Measurements from ENCODE around the gene PCYT2. TPM values are rescaled to one million over a fixed set of nuclear protein-coding genes. Genes with fewer than 3 reads are reported as not detected.

Gene PCYT2
- total and polyA plus RNA-seq, 10 of the 15 experiments (the other 5 are each of a cell fraction or from before 2014, with no cell fraction given) = 0.63 to 72.0 (median 45.0) TPM

DNA sequence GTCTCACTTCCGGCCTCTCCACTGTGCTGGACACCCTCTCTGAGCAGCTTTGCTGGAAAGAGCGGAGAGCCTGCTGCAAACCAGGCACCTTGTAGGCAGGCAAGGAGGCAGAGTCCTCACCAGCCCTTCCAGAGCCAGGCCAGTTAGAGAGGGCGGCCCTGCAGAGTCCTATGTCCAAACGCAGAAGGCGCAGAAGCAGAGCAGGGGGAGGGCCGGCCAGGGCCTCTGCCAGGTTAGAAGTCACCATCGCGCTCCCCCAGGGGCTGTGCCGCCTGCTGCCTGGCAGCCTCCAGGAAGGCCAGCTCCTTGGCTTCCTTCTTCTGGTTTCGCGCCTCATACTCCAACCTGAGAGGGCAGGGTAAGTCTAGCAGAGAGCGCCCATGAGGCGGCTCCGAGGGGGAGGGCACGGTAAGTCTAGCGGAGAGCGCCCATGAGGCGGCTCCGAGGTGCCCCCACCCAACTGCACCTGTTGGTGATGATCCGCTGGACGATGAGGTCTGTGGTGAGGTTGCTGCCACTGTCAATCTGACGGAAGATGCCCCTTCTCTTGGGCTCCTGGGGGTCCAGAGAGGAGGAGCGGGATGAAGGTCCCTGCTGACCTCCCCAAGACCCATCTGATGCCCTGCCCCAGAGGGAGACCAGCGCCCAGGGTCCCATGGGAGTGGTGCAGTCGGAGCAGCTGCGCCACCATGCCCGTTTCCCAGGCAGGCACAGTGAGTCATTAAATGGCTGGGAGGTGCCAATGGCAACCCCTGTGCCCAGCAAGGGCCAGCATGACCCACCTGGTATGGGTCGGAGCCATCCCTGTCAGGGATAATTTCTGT is 6.4 kb downstream of the PCYT2 start:
- no peaks in the 10 kb centered on the region for H3K4me1 ChIP-seq (ENCODE audit: control insufficient read depth, insufficient read depth, low read length)
- no peak overlapping the region for H3K4me3 ChIP-seq
- CTCF ChIA-PET = no interaction called here
- SMC1A ChIA-PET (ENCODE audit: uncharacterized antibody, unreplicated experiment) = no interaction called here
- no peaks in the 10 kb centered on the region for H3K9me3 ChIP-seq (replicated peaks; ENCODE audit: control insufficient read depth, insufficient read depth, low read length)
- no peak overlapping the region for H3K9ac ChIP-seq (ENCODE audit: control insufficient read depth, insufficient read depth, low read length)
- no TSS peak for BruUV-seq (replicated peaks)
- intact Hi-C loops (cut with micrococcal nuclease; ENCODE audit: unreplicated experiment) = no loop called here
- FAIRE-seq (no peak), DNase-seq (ENCODE audit: low read depth, low spot score) (no peak), ATAC-seq (no peak)
- 93% methylated on average over 24 of the region's 28 CpGs for WGBS (ENCODE audit: insufficient coverage, insufficient replicate concordance, low lambda C conversion rate, missing lambda C conversion rate)
- H3K36me3 ChIP-seq (ENCODE audit: control insufficient read depth in 2 of 2, insufficient read depth in 2 of 2, low read length in 1 of 2) = peaks cover 3 to 4% of the 10 kb centered on the region in 2 experiments; a peak in 3 of 4 replicates
- no peaks in the 10 kb centered on the region for H4K20me1 ChIP-seq (ENCODE audit: control insufficient read depth, insufficient read depth)
- in situ Hi-C loops (cut with MboI) = no loop called here
- H2AFZ ChIP-seq (ENCODE audit: control insufficient read depth, low read depth, low read length) = no peak overlapping the region
- POLR2A ChIA-PET = no interaction called here
- H3K4me2 ChIP-seq (ENCODE audit: control insufficient read depth, insufficient read depth) = no peak overlapping the region
- H3K27ac ChIP-seq (ENCODE audit: control insufficient read depth, insufficient read depth) = no peak overlapping the region
- no peaks in the 10 kb centered on the region; a peak in 1 of 4 replicates for H3K27me3 ChIP-seq (replicated peaks in 1 of 2; ENCODE audit: control insufficient read depth in 2 of 2, insufficient read depth in 2 of 2, low read length in 1 of 2)
- peaks cover 3% of the 10 kb centered on the region for H3K79me2 ChIP-seq (ENCODE audit: control insufficient read depth, insufficient read depth, low read length)
- RAD21 ChIA-PET (ENCODE audit: unreplicated experiment) = no interaction called here
- TF ChIP-seq FOXK2 (IDR thresholded peaks at IDR 0.05) = no peak
- TF ChIP-seq ZSCAN29 (IDR thresholded peaks at IDR 0.05) = no peak
- TF ChIP-seq CBX5 (IDR thresholded peaks at IDR 0.05; ENCODE audit: low read depth) = no peak
- TF ChIP-seq SMAD1 (IDR thresholded peaks at IDR 0.05; ENCODE audit: low read depth, partially characterized antibody) = no peak
- no peak for TF ChIP-seq RAD51 (IDR thresholded peaks at IDR 0.05)
- TF ChIP-seq, protein P1, sequence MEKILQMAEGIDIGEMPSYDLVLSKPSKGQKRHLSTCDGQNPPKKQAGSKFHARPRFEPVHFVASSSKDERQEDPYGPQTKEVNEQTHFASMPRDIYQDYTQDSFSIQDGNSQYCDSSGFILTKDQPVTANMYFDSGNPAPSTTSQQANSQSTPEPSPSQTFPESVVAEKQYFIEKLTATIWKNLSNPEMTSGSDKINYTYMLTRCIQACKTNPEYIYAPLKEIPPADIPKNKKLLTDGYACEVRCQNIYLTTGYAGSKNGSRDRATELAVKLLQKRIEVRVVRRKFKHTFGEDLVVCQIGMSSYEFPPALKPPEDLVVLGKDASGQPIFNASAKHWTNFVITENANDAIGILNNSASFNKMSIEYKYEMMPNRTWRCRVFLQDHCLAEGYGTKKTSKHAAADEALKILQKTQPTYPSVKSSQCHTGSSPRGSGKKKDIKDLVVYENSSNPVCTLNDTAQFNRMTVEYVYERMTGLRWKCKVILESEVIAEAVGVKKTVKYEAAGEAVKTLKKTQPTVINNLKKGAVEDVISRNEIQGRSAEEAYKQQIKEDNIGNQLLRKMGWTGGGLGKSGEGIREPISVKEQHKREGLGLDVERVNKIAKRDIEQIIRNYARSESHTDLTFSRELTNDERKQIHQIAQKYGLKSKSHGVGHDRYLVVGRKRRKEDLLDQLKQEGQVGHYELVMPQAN (conservative IDR thresholded peaks at IDR 0.05) = no peak
- TF ChIP-seq EZH2 (IDR thresholded peaks at IDR 0.05; ENCODE audit: borderline replicate concordance, control insufficient read depth, low read depth, low read length) = no peak
- TF ChIP-seq JUND (IDR thresholded peaks at IDR 0.05; ENCODE audit: low read depth, low read length) = no peak
- TF ChIP-seq, protein P2, sequence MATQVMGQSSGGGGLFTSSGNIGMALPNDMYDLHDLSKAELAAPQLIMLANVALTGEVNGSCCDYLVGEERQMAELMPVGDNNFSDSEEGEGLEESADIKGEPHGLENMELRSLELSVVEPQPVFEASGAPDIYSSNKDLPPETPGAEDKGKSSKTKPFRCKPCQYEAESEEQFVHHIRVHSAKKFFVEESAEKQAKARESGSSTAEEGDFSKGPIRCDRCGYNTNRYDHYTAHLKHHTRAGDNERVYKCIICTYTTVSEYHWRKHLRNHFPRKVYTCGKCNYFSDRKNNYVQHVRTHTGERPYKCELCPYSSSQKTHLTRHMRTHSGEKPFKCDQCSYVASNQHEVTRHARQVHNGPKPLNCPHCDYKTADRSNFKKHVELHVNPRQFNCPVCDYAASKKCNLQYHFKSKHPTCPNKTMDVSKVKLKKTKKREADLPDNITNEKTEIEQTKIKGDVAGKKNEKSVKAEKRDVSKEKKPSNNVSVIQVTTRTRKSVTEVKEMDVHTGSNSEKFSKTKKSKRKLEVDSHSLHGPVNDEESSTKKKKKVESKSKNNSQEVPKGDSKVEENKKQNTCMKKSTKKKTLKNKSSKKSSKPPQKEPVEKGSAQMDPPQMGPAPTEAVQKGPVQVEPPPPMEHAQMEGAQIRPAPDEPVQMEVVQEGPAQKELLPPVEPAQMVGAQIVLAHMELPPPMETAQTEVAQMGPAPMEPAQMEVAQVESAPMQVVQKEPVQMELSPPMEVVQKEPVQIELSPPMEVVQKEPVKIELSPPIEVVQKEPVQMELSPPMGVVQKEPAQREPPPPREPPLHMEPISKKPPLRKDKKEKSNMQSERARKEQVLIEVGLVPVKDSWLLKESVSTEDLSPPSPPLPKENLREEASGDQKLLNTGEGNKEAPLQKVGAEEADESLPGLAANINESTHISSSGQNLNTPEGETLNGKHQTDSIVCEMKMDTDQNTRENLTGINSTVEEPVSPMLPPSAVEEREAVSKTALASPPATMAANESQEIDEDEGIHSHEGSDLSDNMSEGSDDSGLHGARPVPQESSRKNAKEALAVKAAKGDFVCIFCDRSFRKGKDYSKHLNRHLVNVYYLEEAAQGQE (IDR thresholded peaks at IDR 0.05; ENCODE audit: low read depth, low read length) = no peak
- no peak for TF ChIP-seq NFIC (IDR thresholded peaks at IDR 0.05; ENCODE audit: low read depth, low read length)
- TF ChIP-seq BACH1 (IDR thresholded peaks at IDR 0.05; ENCODE audit: borderline replicate concordance) = no peak
- no peak for TF ChIP-seq NBN (IDR thresholded peaks at IDR 0.05)
- no peak for TF ChIP-seq KAT2A (conservative IDR thresholded peaks at IDR 0.05; ENCODE audit: control insufficient read depth, low read depth, low read length)
- no peak for TF ChIP-seq MTA2 (IDR thresholded peaks at IDR 0.05; ENCODE audit: low read depth)
- TF ChIP-seq, protein P3, sequence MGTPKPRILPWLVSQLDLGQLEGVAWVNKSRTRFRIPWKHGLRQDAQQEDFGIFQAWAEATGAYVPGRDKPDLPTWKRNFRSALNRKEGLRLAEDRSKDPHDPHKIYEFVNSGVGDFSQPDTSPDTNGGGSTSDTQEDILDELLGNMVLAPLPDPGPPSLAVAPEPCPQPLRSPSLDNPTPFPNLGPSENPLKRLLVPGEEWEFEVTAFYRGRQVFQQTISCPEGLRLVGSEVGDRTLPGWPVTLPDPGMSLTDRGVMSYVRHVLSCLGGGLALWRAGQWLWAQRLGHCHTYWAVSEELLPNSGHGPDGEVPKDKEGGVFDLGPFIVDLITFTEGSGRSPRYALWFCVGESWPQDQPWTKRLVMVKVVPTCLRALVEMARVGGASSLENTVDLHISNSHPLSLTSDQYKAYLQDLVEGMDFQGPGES (IDR thresholded peaks at IDR 0.05) = no peak
- TF ChIP-seq, protein P4, sequence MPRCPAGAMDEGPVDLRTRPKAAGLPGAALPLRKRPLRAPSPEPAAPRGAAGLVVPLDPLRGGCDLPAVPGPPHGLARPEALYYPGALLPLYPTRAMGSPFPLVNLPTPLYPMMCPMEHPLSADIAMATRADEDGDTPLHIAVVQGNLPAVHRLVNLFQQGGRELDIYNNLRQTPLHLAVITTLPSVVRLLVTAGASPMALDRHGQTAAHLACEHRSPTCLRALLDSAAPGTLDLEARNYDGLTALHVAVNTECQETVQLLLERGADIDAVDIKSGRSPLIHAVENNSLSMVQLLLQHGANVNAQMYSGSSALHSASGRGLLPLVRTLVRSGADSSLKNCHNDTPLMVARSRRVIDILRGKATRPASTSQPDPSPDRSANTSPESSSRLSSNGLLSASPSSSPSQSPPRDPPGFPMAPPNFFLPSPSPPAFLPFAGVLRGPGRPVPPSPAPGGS (IDR thresholded peaks at IDR 0.05; ENCODE audit: borderline replicate concordance, insufficient read depth, low read depth, low read length, poor library complexity, severe bottlenecking) = no peak
- TF ChIP-seq MTA3 (IDR thresholded peaks at IDR 0.05; ENCODE audit: borderline replicate concordance, low read length) = no peak

All from GM12878 (cell line).